Stimulated activated CD8-positive, alpha-beta memory T cell treated with anti-CD3 and anti-CD28 coated beads, Interleukin-4, amount 100 ng/mL, for 4 hours (primary cell): ENCODE data around the gene SURF4.
"Not testable (repeated sequence)": the region's sequence is repeated elsewhere in the genome, so short reads cannot be mapped to it uniquely, and the experiment has no call there.

Source experiments
- DNase-seq, 2 donors: peaks; one replicate each; pipeline ENCODE4 v3.0.0-alpha.2; 2020; ENCODE audit warnings: low read depth in 2 of 2, low spot score in 1 of 2

SURF4 gene

GRCh38 chr9:133397895-133398294, 22.0 kb upstream of the SURF4 start:
- DNase-seq: no peak

- no peak for DNase-seq
These were observed 21.5 kb upstream of the SURF4 start for GRCh38 chr9:133397370-133397769.

GRCh38 chr9:133396952-133397351, 21.1 kb upstream of the SURF4 start:
- no peak for DNase-seq

GRCh38 chr9:133394687-133395271, 18.9 kb upstream of the SURF4 start:
- DNase-seq: no peak

- DNase-seq: no peak
These were observed 17.5 kb upstream of the SURF4 start for GRCh38 chr9:133393399-133393798.

- not testable (repeated sequence) for DNase-seq
These were observed 16.4 kb upstream of the SURF4 start for GRCh38 chr9:133392308-133392707.

GRCh38 chr9:133391449-133391848, 15.6 kb upstream of the SURF4 start:
- not testable (repeated sequence) for DNase-seq

- no peak for DNase-seq
These were observed 14.9 kb upstream of the SURF4 start for GRCh38 chr9:133390713-133391112.

- DNase-seq: no peak
These were observed 13.7 kb upstream of the SURF4 start for GRCh38 chr9:133389562-133389961.

GRCh38 chr9:133389025-133389557, 13.2 kb upstream of the SURF4 start:
- no peak for DNase-seq

GRCh38 chr9:133387680-133388079, 11.8 kb upstream of the SURF4 start:
- DNase-seq: no peak

GRCh38 chr9:133386338-133386737, 10.5 kb upstream of the SURF4 start:
- no peak for DNase-seq

GRCh38 chr9:133385452-133385851, 9.6 kb upstream of the SURF4 start:
- no peak for DNase-seq

GRCh38 chr9:133384736-133385321, 9.0 kb upstream of the SURF4 start:
- no peak for DNase-seq

GRCh38 chr9:133383438-133383837, 7.6 kb upstream of the SURF4 start:
- DNase-seq: no peak

- DNase-seq: no peak
These were observed 6.8 kb upstream of the SURF4 start for GRCh38 chr9:133382507-133383141.

- DNase-seq: no peak
These were observed 4.9 kb upstream of the SURF4 start for GRCh38 chr9:133380734-133381133.

GRCh38 chr9:133379153-133380086, 3.6 kb upstream of the SURF4 start:
- DNase-seq: no peak

- DNase-seq: no peak
These were observed 2.6 kb upstream of the SURF4 start for GRCh38 chr9:133378408-133378962.

- no peak for DNase-seq
These were observed 1.9 kb upstream of the SURF4 start for GRCh38 chr9:133377721-133378216.

GRCh38 chr9:133377280-133377679, 1.4 kb upstream of the SURF4 start:
- not testable (repeated sequence) for DNase-seq
